HG03135 (cell line): Measurements from ENCODE around the gene MAGI2.

Source experiments
- ATAC-seq: cut with Tn5 transposase; IDR thresholded peaks from one replicate; pipeline ENCODE4 v1.9.1; 2021; ENCODE audit warnings: mild to moderate bottlenecking, moderate library complexity; ENCODE audit not compliant: unreplicated experiment

MAGI2 gene

DNA sequence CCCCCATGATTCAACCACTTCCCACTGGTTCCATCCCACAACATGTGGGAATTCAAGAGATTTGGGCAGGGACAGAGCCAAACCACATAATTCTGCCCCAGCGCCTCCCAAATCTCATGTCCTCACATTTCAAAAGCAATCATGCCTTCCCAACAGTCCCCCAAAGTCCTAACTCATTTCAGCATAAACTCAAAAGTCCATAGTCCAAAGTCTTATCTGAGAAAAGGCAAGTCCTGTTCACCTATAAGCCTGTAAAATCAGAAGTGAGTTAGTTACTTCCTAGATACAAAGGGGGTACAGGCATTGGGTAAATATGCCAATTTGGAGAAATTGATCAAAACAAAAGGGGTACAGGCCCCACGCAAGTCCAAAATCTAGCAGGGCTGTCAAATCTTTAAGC is 272.9 kb downstream of the MAGI2 start:
- ATAC-seq = no peak

DNA sequence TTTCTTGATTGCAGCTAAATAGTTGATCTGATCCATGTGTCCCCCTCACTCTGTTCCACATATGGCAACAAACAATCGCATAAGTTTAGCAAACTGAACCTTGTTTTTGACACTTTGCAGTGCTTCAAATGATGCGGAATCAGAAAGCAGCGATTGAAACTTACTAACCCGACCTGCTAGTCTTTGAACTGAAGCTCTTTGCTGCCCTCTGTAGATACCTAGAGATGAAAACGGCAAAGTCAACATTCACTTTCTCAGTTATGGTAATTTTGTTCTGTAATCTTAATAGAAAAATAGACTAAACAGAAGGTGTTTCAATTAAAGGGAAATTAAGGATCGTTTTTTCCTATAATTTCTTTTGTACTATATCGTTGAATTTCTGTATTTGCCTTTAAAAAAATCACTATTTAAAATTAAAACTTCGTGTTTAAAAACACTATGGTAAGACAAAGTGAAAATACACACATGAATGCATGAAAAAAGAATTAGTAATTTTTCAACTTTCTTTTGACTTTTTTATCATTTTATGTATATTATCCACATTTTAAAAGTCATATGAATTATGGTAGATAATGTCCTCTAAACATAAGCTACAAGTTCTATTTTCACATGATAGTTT is 276.5 kb downstream of the MAGI2 start:
- no peak for ATAC-seq

DNA sequence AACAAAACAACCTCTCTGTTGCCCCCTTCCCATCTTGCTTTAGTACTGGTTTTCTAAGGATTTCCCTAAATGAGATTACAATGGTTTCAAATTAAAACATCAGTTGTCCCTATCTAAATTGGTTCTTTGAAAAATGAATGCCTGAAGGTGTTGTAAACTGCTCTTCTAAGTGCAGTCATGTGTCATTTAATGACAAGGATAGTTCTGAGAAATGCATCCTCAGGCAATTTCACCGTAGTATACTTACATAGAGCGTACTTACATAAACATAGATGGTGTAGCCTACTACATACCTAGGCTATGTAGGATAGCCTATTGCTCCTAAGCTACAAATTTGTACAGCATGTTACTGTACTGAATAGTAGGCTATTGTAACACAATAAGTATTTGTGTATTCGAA is 278.1 kb downstream of the MAGI2 start:
- ATAC-seq = no peak

DNA sequence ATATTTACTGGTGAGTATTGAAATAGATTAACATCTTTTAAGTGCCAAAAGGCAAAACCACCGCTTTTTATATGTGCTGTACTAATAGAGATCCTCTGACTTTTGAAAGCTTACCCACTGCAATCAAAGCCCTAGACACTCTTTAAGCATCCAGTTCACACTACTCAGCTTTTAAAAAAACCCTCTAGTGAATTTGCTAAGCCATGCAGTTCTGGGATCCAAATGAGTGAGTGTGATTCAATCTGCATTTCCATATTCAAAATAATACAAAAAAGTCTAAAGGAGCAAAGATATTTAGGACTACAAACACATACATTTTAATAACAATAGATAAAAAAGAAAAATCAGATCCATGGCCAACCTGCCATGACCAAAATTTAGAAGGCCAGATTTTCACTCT is 288.2 kb downstream of the MAGI2 start:
- no peak for ATAC-seq

- ATAC-seq = no peak
Observed at GRCh38 chr7:79159040-79159664, 294.3 kb downstream of the MAGI2 start.

DNA sequence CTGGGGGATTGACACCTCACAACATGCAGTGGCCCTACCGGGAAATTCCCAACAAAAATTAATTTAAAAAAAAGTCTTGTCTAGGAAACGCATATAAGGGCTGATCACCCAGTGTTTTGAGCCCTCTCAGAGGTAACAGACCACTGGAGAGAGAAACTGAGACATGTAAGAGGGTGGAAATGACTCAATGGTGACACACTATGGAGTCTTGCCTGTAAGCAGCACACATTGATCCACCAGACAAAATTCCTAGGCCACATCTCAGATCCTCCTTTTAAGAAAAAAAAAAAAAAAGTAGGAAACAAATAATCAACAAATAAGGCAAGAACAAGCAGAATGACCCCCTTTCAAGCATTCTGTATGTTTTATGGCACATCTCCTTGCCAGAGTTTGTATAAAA is 296.2 kb downstream of the MAGI2 start:
- ATAC-seq = no peak

- ATAC-seq = no peak
Observed at GRCh38 chr7:79149831-79150230, 303.6 kb downstream of the MAGI2 start.

GRCh38 chr7:79142706-79143105 is 310.8 kb downstream of the MAGI2 start:
- no peak for ATAC-seq

- ATAC-seq = no peak
Observed at GRCh38 chr7:79141252-79141651, 312.2 kb downstream of the MAGI2 start.

DNA sequence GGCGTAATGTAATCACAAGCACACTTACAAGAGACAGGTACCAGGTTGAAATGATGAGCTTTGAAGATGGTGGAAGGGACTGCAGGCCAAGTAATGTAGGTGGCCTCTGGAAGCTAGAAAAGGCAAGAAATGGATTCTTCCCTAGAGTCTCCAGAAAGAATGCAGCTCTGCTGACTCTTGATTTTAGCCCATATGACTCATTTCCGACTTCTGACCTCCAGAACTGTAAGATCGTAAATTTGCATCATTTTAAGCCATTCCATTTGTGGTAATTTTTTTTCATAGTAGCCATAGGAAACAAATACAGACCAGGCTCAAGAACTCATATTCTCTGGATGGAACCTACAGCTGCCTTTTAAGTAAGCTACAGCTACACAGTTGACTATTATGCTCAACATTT is 315.5 kb downstream of the MAGI2 start:
- ATAC-seq = no peak

DNA sequence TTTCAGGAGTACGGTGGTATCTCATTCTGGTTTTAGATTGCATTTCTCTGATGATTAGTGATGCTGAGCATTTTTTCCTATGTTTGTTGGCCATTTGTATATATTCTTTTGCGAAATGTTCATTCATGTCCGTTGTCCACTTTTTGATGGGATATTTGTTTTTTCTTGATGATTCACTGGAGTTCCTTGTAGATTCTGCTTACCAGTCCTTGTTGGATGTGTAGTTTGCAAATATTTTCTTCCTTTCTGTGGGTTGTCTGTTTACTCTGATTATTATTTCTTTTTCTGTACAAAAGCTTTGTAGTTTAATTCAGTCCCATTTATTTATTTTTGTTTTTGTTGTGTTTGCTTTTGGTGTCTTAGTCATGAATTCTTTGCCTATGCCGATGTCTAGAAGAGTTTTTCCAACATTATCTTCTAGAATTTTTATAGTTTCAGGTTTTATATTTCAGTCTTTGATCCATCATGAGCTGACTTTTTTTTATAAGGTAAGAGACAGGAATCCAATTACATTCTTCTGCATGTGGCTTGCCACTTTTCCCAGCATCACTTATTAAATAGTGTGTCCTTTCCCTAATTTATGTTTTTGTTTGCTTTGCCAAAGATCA is 320.5 kb downstream of the MAGI2 start:
- ATAC-seq = no peak

DNA sequence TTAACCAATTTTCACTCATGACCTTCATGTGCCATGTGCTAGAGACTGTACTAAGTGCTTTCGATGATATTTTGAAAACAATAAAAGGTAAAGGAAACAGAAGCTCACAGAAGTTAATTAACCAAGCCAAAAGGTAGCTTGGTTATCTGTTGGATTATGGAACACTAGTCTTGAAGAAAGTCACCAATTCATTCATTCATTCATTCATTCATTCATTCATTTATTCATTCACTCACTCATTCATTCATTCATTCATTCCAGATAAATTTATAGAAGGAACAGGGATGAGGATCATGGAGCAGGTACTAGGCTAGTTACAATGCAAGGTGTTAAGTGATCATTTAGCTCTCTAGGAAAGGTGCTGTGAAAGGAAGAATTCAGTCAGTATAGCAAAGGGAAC is 322.8 kb downstream of the MAGI2 start:
- no peak for ATAC-seq

DNA sequence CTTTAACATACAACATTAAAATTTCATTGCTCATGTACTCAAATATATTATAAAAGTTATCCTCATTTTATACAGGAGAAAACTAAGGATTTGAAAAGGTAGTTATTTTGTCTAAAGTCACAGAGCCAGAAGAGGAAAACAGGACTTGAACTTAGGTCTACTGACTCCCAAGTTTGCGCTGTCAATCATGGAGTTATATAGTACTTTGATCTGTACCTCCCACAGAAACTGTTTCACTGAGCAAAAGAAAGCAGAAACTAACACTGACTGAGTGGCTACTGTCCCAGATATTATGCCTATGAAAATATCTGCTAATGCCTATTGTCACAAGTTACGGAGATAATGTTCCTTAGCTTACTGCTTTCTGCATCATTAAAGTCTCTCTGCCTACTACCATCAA is 329.1 kb downstream of the MAGI2 start:
- ATAC-seq = no peak

- no peak for ATAC-seq
Observed at GRCh38 chr7:79118143-79118542, 335.3 kb downstream of the MAGI2 start.

DNA sequence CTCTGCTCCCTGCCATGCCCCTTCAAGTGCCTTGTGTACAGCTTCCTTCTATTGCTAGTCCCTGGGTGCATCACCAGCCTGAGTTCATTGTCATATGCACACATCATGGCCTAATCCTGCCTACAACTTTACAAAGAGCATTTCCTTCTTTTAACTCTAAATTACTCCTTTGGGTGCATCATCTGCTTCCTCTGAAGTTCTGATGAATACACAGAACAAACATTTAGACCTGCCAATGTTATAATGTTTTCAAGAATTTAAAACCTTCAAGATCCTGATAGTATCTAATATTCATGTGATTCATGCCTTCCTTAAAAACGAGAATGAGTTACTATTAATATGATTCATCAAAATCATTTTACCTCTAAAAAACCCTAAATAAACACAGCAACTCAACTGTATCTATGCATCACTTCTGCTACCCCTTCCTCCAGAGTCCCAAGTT is 357.1 kb downstream of the MAGI2 start:
- no peak for ATAC-seq

GRCh38 chr7:79093421-79093820 is 360.0 kb downstream of the MAGI2 start:
- no peak for ATAC-seq

- ATAC-seq = no peak
Observed at GRCh38 chr7:79091661-79092060, 361.8 kb downstream of the MAGI2 start.

DNA sequence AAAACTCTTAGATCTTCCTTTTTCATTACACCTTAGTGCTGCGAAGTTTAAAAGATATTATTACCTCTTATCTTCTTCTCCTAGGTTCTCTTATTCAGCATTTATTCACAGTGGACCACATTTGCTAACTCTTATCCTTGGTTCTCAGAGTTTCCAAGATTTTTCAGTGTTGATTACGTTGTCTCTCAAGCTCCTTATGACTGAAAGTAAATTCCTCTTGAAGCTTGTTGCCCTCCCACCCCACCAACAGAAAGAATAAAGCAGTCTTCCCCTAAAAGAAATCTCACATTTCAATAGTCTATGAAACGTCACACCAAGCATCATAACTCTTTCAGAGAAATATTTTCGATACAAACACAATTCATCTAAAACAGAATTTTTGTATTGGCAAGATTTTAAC is 362.5 kb downstream of the MAGI2 start:
- no peak for ATAC-seq

DNA sequence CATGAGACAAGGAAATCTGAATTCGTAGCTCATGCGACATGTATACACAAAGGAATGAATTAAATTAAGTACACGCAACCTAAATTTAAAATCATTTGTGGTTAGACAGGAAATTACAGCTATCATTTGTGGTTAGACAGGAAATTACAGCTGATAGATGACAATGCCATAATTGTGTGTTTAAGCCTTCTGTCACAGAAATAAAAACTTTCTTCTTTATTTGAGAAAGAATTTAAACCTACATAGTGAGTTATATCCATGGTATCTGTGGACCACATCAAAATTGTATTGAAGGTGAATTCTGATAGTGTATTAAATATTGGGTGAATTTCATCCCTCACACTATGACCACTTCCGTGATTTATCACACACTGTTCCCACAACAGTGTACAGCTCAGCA is 362.9 kb downstream of the MAGI2 start:
- no peak for ATAC-seq

DNA sequence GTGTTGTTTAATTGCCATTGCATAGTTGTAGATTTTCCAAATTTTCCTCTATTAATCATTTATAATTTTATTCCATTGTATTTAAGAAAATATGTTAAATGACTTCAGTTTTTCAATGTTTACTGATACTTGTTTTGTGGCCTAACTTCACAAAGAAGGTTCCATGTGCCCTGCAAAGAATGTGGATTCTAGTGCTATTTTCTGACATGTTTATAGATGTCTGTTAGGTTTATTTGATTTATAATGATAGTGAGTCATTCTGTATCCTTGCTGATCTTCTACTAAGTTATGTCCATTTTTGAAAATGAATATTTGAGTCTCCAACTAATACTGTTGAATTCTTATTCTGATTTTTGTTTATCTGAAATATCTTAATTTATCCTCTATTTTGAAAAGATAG is 369.0 kb downstream of the MAGI2 start:
- no peak for ATAC-seq

GRCh38 chr7:79079919-79080554 is 373.4 kb downstream of the MAGI2 start:
- no peak for ATAC-seq

DNA sequence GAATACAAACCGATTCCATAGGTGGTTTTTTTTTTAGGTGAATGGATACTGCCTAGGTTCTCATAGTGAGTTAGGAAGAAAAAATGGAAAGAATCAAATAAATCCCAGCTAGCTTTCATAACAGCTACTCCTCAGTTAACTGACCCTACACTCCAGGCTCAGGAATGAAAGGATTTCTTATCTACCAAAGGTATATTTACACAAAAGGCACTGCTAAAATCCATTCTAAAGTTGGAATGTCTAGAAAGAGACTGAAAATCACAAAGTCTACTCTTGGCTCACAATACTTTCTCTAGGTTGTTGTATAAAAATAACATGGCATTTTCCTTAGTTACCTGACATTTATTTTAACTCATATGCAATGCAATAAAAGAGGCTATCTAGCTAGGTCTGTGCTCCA is 375.2 kb downstream of the MAGI2 start:
- no peak for ATAC-seq
